Vagina (tissue), 2 donors: ENCODE data around the gene SH2D3A.

Source experiments
- CTCF ChIP-seq, 3 experiments: fragments of 450-650 bp in 2 of 3; fragments of 200-600 bp in 1 of 3; sonication (generic) in 1 of 3; IDR thresholded peaks; one replicate each; pipeline ENCODE4 v1.5.1; 2017 to 2019; ENCODE audit warnings: antibody characterized with exemption in 3 of 3, mild to moderate bottlenecking in 2 of 3, moderate library complexity in 2 of 3
- POLR2A ChIP-seq, 2 donors: fragments of 450-650 bp; IDR thresholded peaks; one replicate each; pipeline ENCODE4 v1.6.1; 2017; ENCODE audit warnings: antibody characterized with exemption in 2 of 2, mild to moderate bottlenecking in 2 of 2, moderate library complexity in 2 of 2
- POLR2AphosphoS5 ChIP-seq, 2 donors: sonication (generic); formaldehyde crosslinking; IDR thresholded peaks; one replicate each; pipeline ENCODE4 v1.9.0; 2017; ENCODE audit warnings: antibody characterized with exemption in 2 of 2, mild to moderate bottlenecking in 2 of 2, low read depth in 1 of 2; ENCODE audit not compliant: insufficient read depth in 1 of 2

GRCh38 chr19:6709549-6709948, 57.7 kb downstream of the SH2D3A start:
- TF ChIP-seq POLR2AphosphoS5 (IDR thresholded peaks at IDR 0.05; ENCODE audit: insufficient read depth in 1 of 2, low read depth in 1 of 2) (no peak), CTCF (IDR thresholded peaks at IDR 0.05) (no peak), POLR2A (IDR thresholded peaks at IDR 0.05) (no peak)
